VCaP (cell line): Measurements from ENCODE around the gene IL17RE.
"Not testable (repeated sequence)": the region's sequence is repeated elsewhere in the genome, so short reads cannot be mapped to it uniquely, and the experiment has no call there.

Source experiments
- H3K27ac ChIP-seq: fragments of 450-650 bp; 2 replicates; pipeline ENCODE4 v1.5.1; 2017
- TF ChIP-seq, protein P1 (sequence below): fragments of 450-650 bp; conservative IDR thresholded peaks from 2 replicates; pipeline ENCODE4 v1.5.1; 2017; ENCODE audit warnings: mild to moderate bottlenecking, moderate library complexity

IL17RE gene

DNA sequence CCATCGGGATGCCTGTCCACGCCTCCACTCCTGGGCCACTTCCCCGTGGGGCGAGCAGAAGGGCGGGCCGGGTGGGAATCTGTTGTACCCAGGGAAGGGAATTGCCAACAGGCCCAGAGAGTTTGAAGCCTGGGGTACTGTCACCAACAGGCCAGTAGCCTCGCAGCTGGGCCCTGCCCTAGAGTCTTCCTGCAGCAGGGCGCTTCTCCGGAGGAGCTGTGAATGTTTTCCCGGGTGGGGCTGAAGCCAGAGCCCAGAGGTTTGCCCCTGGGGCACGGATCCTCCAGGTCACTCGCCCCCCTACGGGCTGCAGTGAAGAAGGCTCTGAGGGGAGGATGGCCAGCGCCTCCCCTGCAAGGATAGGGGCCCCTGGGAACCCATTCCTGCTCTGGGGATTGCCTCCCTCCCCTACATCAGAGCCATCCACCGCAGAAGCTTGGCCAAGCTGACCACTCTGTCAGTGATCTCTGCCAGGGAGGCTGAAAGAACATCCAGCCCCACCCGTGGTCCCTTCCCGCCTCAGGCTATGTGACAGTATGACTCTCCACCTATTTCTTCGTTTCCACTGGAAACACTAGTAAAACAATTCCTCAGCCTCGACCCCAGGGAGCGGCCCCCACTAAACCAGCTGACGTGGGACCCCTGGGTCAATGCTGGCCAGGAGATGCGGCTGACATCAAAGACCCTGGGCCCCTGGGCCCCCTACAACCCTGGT, 39.4 kb upstream of the IL17RE start:
- TF ChIP-seq, protein P1, sequence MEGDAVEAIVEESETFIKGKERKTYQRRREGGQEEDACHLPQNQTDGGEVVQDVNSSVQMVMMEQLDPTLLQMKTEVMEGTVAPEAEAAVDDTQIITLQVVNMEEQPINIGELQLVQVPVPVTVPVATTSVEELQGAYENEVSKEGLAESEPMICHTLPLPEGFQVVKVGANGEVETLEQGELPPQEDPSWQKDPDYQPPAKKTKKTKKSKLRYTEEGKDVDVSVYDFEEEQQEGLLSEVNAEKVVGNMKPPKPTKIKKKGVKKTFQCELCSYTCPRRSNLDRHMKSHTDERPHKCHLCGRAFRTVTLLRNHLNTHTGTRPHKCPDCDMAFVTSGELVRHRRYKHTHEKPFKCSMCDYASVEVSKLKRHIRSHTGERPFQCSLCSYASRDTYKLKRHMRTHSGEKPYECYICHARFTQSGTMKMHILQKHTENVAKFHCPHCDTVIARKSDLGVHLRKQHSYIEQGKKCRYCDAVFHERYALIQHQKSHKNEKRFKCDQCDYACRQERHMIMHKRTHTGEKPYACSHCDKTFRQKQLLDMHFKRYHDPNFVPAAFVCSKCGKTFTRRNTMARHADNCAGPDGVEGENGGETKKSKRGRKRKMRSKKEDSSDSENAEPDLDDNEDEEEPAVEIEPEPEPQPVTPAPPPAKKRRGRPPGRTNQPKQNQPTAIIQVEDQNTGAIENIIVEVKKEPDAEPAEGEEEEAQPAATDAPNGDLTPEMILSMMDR, result no peak
- H3K27ac ChIP-seq, result peak overlapping the region; percentile 33; the same call in 1 of the 2 replicates

DNA sequence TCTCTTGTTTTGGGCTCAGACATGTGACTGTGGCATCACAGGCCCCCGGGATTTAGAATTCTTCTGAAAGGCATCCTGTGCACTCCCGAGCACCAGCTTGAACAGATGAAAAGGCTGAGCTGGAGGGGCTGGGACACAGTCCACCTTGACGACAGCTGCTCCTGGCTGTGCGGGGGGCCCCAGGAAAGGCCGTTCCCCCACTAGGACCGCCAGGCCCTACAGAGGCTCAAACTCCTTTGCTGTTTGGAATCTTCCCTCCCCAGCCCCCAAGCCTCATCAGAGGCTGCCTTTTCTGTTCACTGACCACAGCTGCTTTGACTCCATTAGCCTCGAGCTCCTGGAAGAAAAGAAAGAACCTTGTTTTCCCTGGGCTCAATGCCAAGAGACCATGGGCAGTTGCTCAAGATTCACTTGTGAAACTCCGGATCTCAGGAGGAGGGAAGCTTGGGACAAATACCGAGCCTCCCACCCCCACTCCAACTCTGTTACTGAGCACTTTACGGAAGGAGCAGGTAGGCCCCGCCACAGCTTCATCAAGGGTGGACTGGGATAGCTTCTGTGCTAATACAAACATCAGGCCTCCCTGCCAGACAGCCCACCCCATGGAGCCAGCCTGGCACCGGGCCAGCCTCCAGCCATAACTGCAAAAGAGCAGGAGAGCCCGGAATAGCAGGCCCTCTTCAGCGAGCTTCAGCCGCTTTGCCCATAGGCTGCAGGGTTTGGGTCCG, 38.3 kb upstream of the IL17RE start:
- TF ChIP-seq, protein P1, result no peak

DNA sequence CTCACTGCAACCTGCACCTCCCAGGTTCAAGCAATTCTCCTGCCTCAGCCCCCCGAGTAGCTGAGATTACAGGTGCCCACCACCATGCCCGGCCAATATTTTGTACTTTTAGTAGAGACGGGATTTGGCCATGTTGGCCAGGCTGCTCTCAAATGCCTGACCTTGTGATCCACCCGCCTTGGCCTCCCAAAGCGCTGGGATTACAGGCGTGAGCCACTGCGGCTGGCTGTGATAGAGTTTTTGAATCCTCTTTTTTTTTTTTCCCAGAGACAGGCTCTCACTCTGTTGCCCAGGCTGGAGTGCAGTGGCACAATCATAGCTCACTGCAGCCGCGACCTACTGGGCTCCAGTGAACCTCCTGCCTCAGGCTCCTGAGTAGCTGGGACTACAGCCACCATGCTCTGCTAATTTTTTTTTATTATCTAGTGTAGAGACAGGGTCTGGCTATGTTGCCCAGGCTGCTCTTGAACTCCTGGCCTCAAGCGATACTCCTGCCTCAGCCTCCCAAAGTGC, 37.5 kb upstream of the IL17RE start:
- H3K27ac ChIP-seq, result not testable (repeated sequence)

More for the DNA sequence above, 38.3 kb upstream of the IL17RE start:
- no peak overlapping the region for H3K27ac ChIP-seq

DNA sequence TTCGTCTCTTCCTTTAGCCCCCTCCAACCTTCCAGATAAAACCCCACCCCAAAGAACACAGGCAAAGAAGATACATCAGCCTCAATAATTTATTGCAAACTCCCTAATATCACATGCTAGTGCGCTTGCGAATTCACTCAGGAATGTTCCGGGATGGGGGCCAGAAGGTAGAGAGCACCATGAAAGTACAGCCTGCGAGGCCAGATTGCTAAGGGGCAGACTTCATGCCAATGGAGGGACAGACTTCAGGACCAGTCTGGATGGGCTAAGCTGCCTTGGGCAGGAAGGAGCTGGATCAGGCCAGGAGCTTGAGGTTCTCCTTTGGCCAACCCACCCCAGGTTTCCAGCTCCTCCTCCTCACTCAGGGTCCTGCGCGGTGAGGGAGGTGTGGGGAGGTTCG, 36.0 kb upstream of the IL17RE start:
- H3K27ac ChIP-seq, result no peak overlapping the region
- TF ChIP-seq, protein P1, result no peak

DNA sequence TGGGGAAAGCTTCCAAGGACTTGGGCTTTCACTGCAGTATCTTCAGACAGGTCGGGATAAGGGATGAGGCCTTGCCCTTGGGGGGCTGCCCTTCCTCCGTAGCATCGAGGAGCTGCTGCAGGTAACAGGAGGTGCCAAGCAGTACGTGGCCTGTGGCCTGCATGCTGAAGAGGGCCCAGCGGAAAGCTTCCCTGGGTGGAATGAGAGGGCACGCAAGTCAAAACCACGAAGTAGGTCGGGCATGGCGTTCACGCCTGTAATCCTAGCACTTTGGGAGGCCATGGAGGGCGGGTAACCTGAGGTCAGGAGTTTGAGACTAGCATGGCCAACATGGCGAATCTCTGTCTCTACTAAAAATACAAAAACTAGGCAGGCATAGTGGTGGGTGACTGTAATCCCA, 35.5 kb upstream of the IL17RE start:
- TF ChIP-seq, protein P1, result no peak

DNA sequence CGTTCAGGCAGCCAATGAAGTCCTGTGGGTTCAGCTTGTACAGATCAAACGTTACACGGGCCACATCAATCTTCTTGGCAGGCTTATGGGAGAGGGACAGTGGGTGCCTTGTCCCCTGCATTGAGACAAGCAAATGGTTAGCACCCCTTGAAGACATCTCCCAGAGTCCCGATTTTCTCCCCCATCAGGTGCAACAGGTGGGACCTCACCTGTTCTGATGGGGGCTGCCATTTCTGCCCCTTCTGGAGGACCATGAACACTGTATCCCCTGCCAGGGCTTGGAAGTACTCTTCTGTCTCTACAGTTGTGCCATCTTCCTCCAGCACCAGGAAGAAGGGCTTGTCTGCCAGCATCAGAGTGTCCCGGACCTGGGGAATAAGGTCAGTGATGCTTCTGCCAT, 32.7 kb upstream of the IL17RE start:
- no peak overlapping the region for H3K27ac ChIP-seq
- TF ChIP-seq, protein P1, result no peak

More for the DNA sequence above, 35.5 kb upstream of the IL17RE start:
- H3K27ac ChIP-seq, result no peak overlapping the region

DNA sequence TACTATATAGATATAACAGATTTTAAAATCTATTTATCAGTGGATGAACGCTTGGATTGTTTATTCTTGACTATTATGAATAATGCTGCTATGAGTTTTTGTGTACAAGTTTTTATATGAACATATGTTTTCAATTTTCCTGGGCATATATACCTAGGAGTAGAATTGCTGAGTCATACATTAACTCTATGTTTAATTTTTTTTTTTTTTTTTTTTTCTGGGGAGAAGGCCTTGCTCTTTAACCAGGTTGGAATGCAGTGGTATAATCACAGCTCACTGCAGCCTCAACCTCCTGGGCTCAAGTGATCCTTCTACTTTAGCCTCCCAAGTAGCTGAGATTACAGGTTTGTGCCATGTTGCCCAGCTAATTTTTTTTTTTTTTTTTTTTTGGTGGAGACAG, 31.7 kb upstream of the IL17RE start:
- TF ChIP-seq, protein P1, result no peak
- H3K27ac ChIP-seq, result no peak overlapping the region

DNA sequence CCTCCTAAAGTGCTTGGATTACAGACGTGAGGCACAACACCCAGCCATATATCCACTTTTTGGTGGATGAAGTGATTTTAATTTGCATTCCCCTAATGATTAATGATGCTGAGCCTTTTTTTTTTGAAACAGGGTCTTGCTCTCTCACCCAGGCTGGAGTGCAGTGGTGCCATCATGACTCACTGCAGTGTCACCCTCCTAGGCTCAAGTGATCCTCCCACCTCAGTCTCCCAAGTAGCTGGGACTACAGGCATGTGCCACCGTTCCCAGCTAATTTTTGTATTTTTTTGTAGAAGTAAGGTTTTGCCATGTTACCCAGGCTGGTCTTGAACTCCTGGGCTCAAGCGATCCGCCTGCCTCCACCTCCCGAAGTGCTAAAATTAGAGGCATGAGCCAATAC, 30.6 kb upstream of the IL17RE start:
- not testable (repeated sequence) for H3K27ac ChIP-seq
